ENCODE data around the gene TDRD9. TPM values are rescaled to one million over a fixed set of nuclear protein-coding genes. Genes with fewer than 3 reads are reported as not detected.

Gene TDRD9
- total and polyA plus RNA-seq, 2 experiments from 2014 or later, result 0.24 TPM; not detected in 1

GRCh38 chr14:103999795-104000440 lies 71.7 kb downstream of the TDRD9 start:
- peaks cover 5% of the 10 kb centered on the region; the same call in 2 of the 3 replicates for H3K4me1 Mint-ChIP-seq
- H3K4me3 Mint-ChIP-seq, result no peak overlapping the region
- no peaks in the 10 kb centered on the region for H3K79me2 ChIP-seq (replicated peaks; ENCODE audit: insufficient read depth)
- no peak overlapping the region for H3K27ac ChIP-seq (ENCODE audit: low read depth)
- H3K4me1 ChIP-seq (ENCODE audit: insufficient read depth), result peaks cover 6% of the 10 kb centered on the region; the same call in 1 of the 2 replicates
- H3F3A ChIP-seq (replicated peaks; ENCODE audit: low read depth), result no peaks in the 10 kb centered on the region
- no peaks in the 10 kb centered on the region for H3K36me3 Mint-ChIP-seq (ENCODE audit: low read depth)
- H3K27ac Mint-ChIP-seq, result no peak overlapping the region
- H3K27me3 ChIP-seq (ENCODE audit: insufficient read depth), result no peaks in the 10 kb centered on the region
- H4K20me1 ChIP-seq (replicated peaks; ENCODE audit: insufficient read depth), result no peaks in the 10 kb centered on the region
- no peak overlapping the region for H2AFZ ChIP-seq
- H3K36me3 ChIP-seq (ENCODE audit: insufficient read depth), result no peaks in the 10 kb centered on the region
- H3K9me3 Mint-ChIP-seq, result no peaks in the 10 kb centered on the region
- no peaks in the 10 kb centered on the region for H3K9me2 ChIP-seq (ENCODE audit: insufficient read depth)
- TF ChIP-seq ZNF114 (CRISPR knock-in tag; IDR thresholded peaks at IDR 0.05), result no peak
- H3K4me2 ChIP-seq, result no peak overlapping the region
- peaks cover 2% of the 10 kb centered on the region for H3K27me3 Mint-ChIP-seq (ENCODE audit: insufficient read depth, low read depth, poor library complexity)
- H3K4me3 ChIP-seq, result no peak overlapping the region
- no peak for DNase-seq (ENCODE audit: low spot score)
- ATAC-seq, result no peak

DNA sequence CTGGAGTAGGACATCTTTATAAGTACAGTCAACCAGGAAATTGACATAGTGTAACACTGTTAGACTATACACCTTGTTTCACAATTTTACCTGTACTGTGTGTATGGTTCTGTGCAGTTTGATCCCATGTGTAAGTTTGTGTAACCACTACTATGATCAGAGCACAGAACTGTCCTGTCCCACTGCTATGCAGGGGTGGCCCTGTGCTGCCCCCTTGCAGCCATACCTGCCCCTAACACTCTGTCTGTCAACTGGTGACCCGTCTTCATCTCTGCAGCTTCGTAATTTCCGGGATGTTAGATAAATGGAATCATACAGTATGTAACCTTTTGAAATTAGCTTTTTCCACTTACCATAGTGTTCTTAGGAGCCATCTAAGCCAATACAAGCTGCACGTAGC lies 72.7 kb downstream of the TDRD9 start:
- Histone ChIP-seq H3K9me2 (ENCODE audit: insufficient read depth) (no peaks in the 10 kb centered on the region), H2AFZ (no peak overlapping the region), H3K36me3 (ENCODE audit: insufficient read depth) (no peaks in the 10 kb centered on the region), H3F3A (replicated peaks; ENCODE audit: low read depth) (no peaks in the 10 kb centered on the region), H3K27ac (ENCODE audit: low read depth) (no peak overlapping the region), H3K79me2 (replicated peaks; ENCODE audit: insufficient read depth) (no peaks in the 10 kb centered on the region), H3K4me2 (no peak overlapping the region), H3K4me1 (ENCODE audit: insufficient read depth) (no peaks in the 10 kb centered on the region), H4K20me1 (replicated peaks; ENCODE audit: insufficient read depth) (no peaks in the 10 kb centered on the region), H3K27me3 (ENCODE audit: insufficient read depth) (no peaks in the 10 kb centered on the region), H3K4me3 (no peak overlapping the region)
- Mint-ChIP-seq H3K4me3 (no peak overlapping the region), H3K36me3 (ENCODE audit: low read depth) (no peaks in the 10 kb centered on the region), H3K4me1 (no peaks in the 10 kb centered on the region), H3K9me3 (no peaks in the 10 kb centered on the region), H3K27me3 (ENCODE audit: insufficient read depth, low read depth, poor library complexity) (peaks cover 3% of the 10 kb centered on the region), H3K27ac (no peak overlapping the region)
- peak; percentile 93 for ATAC-seq
- peak; percentile 56 for DNase-seq (ENCODE audit: low spot score)
- TF ChIP-seq CTCF (conservative IDR thresholded peaks at IDR 0.05; ENCODE audit: low read depth in 2 of 2) (peak; percentile 69 to 82), CREB1 (CRISPR knock-in tag; IDR thresholded peaks at IDR 0.05; ENCODE audit: low read depth) (no peak)

DNA sequence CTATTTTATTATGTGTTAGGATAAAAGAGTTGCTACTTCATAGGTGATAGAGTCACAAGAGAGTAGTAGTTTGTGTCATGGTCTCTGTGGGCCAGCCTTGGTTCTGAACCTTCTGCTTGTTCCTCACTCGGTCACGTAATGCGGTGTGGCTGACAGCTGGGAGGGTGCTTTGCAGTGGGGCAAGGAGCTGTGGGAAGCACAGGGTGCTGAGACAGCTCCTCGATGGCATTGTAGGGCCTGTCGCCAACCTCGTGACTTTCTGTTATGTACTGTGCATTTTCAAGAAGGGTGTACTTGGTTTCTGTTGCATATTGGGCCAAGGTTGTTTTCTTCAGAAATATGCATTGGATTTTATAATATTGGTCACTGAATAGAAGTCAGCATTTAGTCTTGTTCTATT lies 75.4 kb downstream of the TDRD9 start:
- no peak for ATAC-seq
- Histone ChIP-seq H3K27me3 (ENCODE audit: insufficient read depth) (no peaks in the 10 kb centered on the region), H2AFZ (no peak overlapping the region), H3K27ac (ENCODE audit: low read depth) (no peak overlapping the region), H3K4me1 (ENCODE audit: insufficient read depth) (no peaks in the 10 kb centered on the region), H3F3A (replicated peaks; ENCODE audit: low read depth) (no peaks in the 10 kb centered on the region), H3K36me3 (ENCODE audit: insufficient read depth) (no peaks in the 10 kb centered on the region), H3K4me2 (no peak overlapping the region), H3K79me2 (replicated peaks; ENCODE audit: insufficient read depth) (no peaks in the 10 kb centered on the region), H3K9me2 (ENCODE audit: insufficient read depth) (no peaks in the 10 kb centered on the region), H3K4me3 (no peak overlapping the region), H4K20me1 (replicated peaks; ENCODE audit: insufficient read depth) (no peaks in the 10 kb centered on the region)
- H3K4me3 Mint-ChIP-seq, result no peak overlapping the region
- no peaks in the 10 kb centered on the region for H3K4me1 Mint-ChIP-seq
- H3K9me3 Mint-ChIP-seq, result no peaks in the 10 kb centered on the region
- no peak overlapping the region for H3K27ac Mint-ChIP-seq
- DNase-seq (ENCODE audit: low spot score), result no peak
- no peaks in the 10 kb centered on the region for H3K36me3 Mint-ChIP-seq (ENCODE audit: low read depth)
- peaks cover 3% of the 10 kb centered on the region for H3K27me3 Mint-ChIP-seq (ENCODE audit: insufficient read depth, low read depth, poor library complexity)
- TF ChIP-seq, protein P1, sequence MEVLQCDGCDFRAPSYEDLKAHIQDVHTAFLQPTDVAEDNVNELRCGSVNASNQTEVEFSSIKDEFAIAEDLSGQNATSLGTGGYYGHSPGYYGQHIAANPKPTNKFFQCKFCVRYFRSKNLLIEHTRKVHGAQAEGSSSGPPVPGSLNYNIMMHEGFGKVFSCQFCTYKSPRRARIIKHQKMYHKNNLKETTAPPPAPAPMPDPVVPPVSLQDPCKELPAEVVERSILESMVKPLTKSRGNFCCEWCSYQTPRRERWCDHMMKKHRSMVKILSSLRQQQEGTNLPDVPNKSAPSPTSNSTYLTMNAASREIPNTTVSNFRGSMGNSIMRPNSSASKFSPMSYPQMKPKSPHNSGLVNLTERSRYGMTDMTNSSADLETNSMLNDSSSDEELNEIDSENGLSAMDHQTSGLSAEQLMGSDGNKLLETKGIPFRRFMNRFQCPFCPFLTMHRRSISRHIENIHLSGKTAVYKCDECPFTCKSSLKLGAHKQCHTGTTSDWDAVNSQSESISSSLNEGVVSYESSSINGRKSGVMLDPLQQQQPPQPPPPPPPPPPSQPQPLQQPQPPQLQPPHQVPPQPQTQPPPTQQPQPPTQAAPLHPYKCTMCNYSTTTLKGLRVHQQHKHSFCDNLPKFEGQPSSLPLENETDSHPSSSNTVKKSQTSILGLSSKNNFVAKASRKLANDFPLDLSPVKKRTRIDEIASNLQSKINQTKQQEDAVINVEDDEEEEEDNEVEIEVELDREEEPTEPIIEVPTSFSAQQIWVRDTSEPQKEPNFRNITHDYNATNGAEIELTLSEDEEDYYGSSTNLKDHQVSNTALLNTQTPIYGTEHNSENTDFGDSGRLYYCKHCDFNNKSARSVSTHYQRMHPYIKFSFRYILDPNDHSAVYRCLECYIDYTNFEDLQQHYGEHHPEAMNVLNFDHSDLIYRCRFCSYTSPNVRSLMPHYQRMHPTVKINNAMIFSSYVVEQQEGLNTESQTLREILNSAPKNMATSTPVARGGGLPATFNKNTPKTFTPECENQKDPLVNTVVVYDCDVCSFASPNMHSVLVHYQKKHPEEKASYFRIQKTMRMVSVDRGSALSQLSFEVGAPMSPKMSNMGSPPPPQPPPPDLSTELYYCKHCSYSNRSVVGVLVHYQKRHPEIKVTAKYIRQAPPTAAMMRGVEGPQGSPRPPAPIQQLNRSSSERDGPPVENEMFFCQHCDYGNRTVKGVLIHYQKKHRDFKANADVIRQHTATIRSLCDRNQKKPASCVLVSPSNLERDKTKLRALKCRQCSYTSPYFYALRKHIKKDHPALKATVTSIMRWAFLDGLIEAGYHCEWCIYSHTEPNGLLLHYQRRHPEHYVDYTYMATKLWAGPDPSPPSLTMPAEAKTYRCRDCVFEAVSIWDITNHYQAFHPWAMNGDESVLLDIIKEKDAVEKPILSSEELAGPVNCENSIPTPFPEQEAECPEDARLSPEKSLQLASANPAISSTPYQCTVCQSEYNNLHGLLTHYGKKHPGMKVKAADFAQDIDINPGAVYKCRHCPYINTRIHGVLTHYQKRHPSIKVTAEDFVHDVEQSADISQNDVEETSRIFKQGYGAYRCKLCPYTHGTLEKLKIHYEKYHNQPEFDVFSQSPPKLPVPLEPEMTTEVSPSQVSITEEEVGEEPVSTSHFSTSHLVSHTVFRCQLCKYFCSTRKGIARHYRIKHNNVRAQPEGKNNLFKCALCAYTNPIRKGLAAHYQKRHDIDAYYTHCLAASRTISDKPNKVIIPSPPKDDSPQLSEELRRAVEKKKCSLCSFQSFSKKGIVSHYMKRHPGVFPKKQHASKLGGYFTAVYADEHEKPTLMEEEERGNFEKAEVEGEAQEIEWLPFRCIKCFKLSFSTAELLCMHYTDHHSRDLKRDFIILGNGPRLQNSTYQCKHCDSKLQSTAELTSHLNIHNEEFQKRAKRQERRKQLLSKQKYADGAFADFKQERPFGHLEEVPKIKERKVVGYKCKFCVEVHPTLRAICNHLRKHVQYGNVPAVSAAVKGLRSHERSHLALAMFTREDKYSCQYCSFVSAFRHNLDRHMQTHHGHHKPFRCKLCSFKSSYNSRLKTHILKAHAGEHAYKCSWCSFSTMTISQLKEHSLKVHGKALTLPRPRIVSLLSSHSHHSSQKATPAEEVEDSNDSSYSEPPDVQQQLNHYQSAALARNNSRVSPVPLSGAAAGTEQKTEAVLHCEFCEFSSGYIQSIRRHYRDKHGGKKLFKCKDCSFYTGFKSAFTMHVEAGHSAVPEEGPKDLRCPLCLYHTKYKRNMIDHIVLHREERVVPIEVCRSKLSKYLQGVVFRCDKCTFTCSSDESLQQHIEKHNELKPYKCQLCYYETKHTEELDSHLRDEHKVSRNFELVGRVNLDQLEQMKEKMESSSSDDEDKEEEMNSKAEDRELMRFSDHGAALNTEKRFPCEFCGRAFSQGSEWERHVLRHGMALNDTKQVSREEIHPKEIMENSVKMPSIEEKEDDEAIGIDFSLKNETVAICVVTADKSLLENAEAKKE (CRISPR knock-in tag; IDR thresholded peaks at IDR 0.05), result no peak
- TF ChIP-seq EZH2phosphoT487 (IDR thresholded peaks at IDR 0.05; ENCODE audit: unreplicated experiment) (no peak), ZNF114 (CRISPR knock-in tag; IDR thresholded peaks at IDR 0.05) (no peak), CREB1 (CRISPR knock-in tag; IDR thresholded peaks at IDR 0.05; ENCODE audit: low read depth) (no peak), CTCF (conservative IDR thresholded peaks at IDR 0.05; ENCODE audit: low read depth in 2 of 2) (no peak)

All from GM23338 (cell line).